HG02840 (cell line): ENCODE measurements around the gene MTMR10.
A peak's percentile ranks its signal among the peaks of the same experiment; 100 is the strongest.

Experiments
- ATAC-seq: cut with Tn5 transposase; IDR thresholded peaks from one replicate; pipeline ENCODE4 v1.9.1; 2021; ENCODE audit warnings: mild to moderate bottlenecking, moderate library complexity, moderate number of reproducible peaks; ENCODE audit not compliant: unreplicated experiment, low FRiP score

Gene MTMR10

DNA sequence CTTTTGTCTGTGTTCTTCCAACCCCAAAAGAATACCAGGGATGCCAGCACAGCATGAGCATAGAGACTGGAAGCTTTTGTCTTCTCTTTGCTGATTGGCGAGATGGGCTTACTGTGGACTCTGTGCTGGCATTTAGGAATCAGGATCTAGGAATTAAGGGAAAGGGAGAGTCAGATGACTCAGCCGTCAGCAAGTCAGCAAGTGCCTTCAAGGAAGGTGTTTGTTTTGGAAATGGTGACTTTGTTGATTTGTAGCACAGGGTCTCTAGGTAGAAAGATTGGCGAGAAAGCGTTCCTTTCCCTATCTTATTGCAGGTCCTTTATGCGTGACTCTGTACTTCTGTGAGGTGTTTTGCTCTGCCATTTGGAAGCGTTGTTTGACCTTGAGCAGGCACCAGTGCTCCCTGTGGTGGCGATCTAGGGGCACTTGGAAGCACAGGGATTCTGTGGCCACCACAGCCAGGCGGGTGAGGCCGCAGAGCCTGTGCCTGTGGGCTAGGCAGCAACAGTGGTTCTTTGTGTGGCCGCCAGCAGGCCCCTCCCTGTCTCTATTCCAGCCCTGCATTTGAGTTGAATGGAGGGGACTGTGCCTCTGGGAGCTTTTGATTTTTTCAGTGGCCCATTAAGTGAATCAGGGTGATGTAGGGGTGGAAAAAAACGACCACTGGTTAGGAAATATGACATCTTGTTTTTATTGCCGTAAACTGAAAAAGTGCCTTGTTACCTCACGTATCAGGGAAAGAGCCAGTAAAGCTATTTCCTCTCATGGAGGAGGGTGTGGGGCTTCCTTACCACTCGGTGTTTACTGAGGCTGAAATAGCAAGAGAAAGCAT, 68.7 kb downstream of the MTMR10 start:
- ATAC-seq, result no peak

DNA sequence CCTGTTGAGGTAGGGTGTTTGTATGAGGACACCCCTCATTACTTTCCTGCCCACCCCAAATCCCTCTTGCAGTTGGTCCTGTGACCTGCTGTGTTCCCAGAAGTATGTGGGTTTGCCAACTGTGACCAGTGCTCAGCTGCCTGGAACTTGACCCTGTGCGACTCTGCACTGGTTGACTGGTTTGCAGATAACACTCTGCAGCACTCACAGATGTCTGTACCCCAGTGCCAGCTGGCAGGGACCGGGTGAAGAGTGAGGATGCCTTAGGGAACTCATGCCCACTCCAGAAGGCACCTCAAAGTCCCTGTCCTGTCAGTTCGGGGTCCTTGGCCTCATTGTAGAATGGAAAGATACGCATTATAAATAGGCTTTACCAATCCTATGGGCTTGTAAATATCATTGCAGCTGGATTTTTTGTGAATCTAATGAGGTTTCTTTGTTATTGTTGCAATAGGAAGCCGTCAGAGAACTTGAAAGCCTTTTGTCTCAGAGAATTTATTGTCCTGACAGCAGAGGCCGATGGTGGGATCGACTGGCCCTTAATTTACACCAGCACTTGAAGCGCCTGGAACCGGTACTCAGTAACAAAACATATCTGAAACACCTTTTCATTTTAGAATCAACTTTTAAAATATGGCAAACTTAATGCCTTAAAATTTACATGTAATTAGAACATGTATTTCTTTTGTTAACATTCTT, 69.5 kb downstream of the MTMR10 start:
- ATAC-seq, result no peak

DNA sequence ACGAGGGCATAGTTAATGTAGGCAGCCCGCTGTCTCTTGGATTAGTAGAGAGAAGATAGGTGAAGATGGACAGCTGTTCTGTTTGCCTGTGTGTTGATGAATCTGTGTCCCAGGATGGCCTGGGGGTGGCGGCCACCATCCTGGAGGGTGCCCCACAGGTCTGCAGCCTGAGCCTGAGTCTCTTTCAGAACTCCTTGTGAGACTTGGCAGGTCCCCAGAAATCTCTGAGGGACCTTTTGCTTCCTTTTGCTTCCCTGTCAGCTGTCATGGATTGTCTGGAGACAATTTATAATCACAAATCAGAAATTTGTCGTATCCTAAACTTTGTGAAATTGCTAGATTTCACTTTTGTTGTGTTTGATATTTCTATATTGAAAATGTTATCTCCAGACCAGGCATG, 70.3 kb downstream of the MTMR10 start:
- ATAC-seq, result no peak

DNA sequence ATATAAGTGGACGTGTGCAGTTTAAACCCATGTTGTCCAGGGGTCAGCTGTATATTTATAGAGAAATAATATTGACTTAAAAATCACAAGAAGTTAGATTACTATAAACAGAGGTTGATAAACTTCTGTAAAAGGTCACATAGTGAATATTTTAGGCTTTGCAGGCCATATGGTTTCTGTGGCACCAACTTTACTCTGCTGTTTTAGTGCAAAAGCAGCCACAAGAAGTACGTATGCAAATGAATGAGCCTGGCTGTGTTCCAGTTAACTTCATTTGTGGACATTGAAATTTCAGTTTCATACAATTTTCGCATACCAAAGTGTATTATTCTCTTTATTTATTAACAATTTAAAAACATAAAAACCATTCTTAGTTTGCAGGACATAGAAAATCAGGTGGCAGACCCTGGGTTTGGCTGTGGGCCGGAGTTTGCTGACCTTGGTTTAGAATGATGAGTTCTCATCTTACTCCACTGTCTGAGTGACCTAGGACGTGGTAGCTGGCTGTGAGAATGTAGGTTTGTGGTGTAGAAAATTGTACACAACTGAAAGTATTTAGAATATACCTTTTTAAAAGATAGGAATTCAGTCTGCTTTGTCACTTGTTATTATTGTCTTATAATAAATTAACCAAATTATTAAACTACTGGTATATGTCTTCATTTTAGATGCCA, 71.4 kb downstream of the MTMR10 start:
- no peak for ATAC-seq

DNA sequence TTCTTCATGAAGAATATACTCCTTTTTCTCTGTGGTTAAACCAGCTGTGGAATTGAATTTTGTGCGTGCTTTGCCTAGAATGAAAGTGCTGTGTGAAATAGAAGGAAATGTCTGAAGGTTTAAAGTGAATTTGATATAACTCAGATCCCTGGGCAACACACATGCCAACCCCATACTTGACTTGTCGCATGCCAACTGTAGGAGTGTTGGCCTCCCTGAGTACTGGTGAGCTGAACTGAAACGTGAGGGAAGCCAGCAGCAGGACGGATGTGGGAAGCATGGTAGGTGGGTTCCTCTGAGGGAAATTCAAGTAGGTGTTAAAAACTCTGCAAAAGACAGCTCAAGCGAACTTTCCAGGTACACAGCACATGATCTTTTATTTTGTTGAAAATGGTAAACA, 73.1 kb downstream of the MTMR10 start:
- no peak for ATAC-seq

DNA sequence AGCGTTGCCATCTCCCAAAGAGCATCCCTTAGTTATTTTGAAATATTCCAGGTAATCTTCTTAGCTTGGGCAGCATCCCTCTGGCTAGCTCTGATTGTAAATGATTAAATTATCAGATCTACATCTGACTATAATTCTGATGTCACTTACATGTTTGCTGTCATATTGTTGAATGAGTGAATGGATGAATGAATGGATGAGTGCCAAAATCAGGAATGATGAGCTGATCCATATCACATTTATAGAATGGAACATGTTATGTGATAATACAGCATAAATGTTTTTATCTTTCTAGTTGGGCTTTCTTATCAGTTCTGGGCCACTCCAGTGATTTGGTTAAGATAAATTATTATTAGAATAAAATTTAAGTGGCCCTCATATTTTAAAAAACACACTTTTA, 73.8 kb downstream of the MTMR10 start:
- no peak for ATAC-seq

DNA sequence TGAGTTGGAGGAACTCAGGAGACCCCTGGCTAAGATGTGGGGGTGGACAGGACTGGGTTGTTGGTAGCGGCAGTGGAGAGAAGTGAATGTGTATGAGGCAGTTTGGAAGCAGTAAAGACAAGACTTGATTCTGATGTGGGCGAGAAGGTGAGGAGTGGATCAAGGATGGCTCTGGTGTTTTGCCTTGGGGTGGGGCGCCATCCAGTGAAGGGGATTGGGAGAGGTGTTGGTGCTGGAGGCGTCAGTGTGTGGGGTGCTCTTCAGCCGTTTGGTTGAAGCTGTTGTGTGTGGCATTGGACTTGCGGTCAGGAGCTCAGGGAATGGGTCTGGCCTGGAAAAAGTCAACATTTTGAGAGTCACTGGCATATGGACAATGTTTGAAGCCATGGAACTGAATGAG, 74.4 kb downstream of the MTMR10 start:
- no peak for ATAC-seq

DNA sequence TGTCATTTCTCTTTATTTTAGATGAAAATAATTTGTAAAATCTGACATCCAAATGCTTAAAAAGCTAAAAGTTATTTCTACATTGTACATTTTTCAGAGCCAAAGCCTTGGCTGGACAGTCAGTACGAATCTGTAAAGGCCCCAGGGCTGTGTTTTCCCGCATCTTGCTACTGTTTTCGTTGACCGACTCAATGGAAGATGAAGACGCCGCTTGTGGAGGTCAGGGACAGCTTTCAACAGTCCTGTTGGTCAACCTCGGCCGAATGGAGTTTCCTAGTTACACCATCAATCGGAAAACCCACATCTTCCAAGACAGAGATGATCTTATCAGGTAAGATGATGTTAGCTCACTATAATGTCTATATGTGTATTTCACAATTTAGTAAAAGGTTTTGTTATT, 77.7 kb downstream of the MTMR10 start:
- ATAC-seq, result no peak

DNA sequence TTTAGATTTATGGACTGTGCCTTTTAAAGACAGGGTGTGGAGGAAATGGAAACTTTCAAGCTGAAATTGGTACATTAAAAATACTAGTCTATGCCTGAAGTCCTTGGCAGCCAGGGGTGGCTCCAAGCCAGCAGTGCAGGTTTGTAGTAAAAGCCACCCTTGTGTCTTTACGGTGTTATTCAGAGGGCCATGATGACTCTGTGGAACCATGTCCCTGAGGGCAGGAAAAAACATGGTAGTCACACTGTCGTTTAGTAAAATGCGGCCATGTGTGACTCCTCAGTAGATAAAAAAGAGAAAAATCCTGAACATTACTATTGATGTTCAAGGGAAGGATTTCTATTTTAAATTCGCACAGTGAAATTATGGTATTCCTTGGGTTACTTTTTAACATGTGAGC, 85.1 kb downstream of the MTMR10 start:
- no peak for ATAC-seq

DNA sequence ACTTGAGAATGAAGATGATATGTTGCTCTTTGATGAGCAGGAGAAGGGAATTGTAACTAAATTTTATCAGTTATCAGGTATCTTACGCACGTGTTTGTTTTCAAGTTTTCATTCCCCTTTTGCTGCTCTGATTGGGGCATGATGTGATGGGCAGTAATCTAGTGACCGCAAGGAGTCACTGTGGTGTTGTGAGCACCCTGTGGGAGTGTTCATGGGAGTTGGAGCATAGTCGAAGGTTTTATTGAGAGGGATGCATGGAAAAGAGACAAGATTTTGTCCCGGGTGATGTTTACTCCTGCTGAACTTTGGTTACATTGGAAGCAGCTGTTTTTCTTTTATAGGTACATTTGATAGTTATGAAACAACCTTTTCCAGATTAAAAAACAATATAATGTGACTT, 85.6 kb downstream of the MTMR10 start:
- no peak for ATAC-seq

DNA sequence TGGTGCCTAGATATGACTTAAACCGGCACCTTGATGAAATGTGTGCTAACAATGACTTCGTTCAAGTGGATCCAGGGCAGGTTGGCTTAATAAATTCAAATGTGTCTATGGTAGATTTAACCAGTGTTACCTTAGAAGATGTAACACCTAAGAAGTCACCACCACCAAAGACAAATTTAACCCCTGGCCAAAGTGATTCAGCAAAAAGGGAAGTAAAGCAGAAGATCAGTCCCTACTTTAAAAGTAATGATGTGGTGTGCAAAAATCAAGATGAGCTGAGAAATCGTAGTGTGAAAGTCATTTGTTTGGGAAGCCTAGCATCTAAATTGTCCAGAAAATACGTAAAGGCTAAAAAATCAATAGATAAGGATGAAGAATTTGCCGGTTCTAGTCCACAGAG, 86.6 kb downstream of the MTMR10 start:
- no peak for ATAC-seq

DNA sequence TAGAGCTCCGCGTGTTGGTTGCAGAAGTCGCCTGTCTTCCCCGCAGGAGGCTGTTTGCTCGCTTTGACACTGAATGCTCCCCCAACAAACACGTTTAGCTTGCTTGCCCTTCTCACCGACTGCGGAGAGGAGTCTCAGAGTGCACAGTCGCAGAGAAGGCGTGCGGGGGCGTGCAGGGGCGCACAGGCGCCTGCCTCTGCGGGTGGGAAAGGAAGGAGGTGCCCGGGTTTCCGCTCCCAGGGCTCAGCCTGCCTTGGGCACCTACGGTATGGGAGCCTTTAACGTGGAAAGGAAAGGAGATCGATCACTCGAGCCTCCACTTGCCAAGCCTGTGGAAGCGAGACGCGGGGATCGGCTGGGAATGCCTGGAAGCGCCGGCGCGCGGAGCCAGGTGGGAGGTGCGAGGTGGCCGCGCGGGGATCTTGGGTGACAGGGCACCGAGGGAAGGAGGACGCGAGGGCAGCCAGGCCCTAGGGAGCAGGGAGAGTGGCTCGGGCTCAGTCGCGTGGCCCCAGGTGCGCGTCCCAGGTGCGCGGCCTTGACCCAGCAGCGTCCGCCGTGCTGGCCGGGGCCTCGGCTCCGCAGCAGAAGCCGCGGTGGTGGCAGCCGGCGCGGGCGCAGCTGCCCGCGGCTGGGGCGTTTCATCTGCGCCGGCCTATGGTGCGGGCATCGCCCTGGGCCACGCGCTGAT, 87.8 kb downstream of the MTMR10 start, which contains the start of gene FAN1:
FAN1 (plus strand) TSS at position 419 of the 691 bp plus-strand sequence. CDS start 749 bp downstream, outside the sequence.
- ATAC-seq, result peak; percentile 90

DNA sequence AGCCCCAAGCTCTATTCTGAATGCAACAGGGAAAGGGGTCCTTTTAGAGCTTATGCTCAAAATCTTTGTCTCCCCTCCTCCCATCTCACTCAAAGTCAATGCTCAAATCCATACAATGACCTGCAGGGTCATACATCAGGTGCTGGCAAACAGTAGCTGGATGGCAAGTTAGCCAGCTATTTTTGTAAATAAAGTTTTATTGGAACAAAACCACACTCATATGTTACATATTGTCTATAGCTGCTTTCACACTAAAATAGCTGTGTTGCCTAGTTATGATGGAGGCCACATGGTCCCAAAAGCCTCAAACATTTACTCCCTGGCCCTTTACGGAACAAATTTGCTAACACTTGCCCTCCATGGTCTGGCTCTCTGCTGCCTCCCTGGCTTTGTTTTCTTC, 89.5 kb downstream of the MTMR10 start:
- ATAC-seq, result no peak

DNA sequence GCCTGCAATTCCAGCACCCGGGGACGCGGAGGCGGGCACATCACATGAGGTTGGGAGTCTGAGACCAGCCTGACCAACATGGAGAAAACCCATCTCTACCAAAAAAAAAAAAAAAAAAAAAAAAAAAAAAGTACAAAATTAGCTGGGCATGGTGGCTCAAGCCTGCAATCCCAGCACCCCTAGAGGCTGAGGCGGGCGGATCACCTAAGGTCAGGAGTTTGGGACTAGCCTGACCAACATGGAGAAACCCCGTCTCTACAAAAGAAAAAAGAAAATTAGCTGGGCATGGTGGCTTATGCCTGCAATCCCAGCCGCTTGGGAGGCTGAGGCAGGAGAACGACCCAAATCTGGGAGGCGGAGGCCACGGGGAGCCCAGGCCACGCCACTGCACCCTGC, 95.2 kb downstream of the MTMR10 start:
- ATAC-seq, result no peak

DNA sequence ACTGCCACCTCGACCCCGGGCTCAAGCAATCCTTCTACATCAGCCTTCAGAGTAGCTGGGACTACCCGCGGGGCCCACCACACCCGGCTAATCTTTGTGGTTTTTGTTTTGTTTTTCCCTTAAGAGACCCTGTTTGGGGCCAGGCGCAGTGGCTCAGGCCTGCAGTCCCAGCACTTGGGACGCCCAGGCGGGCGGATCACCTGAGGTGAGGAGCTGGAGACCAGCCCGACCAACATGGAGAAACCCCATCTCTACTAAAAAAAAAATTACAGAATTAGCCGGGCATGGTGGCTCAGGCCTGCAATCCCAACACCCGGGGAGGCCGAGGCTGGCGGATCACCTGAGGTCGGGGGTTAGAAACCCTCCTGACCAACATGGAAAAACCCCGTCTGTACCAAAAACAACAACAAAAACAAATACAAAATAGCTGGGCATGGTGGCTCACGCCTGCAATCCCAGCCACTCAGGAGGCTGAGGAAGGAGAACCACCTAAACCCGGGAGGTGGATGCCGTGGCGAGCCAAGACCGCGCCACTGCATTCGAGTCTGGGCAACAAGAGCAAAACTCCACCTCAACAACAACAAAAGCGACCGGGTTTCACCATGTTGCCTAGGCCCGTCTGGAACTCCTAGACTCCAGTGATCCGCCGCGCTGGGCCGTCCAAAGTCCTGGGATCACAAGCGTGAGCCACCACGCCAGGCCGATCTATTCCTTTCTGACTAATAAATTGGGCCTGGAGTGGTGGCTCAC, 95.8 kb downstream of the MTMR10 start:
- ATAC-seq, result no peak

DNA sequence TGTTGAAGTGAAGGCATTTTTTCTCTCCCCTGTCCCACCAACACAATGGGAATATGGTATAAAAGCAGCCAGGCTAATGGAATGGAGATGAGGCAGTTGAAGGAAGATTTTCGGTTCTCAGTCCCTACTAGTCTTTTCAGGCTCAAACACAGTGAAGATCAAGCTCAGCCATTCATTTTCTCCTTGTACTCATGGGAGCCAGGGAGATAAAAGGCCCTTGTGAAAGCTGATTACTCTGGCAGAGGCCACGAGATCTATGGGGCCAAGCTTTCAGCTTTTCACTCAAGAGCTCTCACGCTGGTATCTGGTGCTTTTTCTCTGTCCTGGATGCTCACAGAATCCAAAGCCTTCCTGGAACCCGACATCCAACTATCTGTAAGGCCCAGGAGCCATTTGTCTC, 102.2 kb downstream of the MTMR10 start:
- no peak for ATAC-seq
